ENCODE measurements around the gene NEK1. TPM values are rescaled to one million over a fixed set of nuclear protein-coding genes. Genes with fewer than 3 reads are reported as not detected.

Gene NEK1
- total and polyA plus RNA-seq, 2 donors (not counting 1 experiment from before 2014, with no cell fraction given), result 3.3 to 21.4 TPM

DNA sequence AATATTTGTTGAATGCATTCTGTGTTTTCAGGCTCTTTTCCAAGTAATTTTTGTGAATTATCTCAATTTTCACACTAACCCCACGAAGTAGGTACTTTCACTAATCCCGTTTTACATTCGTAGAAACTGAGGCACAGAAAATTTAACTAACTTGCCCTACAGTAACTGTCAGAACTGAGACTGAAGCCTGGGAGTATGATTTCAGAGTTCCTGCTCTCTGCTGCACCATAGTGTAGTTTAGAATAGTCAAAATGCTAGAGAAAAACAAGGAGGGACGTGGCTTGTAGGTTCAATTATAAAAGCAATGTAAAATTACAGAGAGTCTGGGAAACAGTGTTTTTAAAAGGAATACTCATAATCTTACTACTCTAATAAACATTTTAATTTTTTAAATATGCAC, 10.2 kb upstream of the NEK1 start:
- no peak overlapping the region for H2AFZ ChIP-seq (ENCODE audit: insufficient read depth, low read depth, low read length, poor library complexity, severe bottlenecking)
- Mint-ChIP-seq H3K27ac (no peak overlapping the region), H3K9me3 (ENCODE audit: insufficient read depth) (no peaks in the 10 kb centered on the region), H3K27me3 (no peaks in the 10 kb centered on the region), H3K4me1 (peaks cover 47% of the 10 kb centered on the region), H3K4me3 (peak overlapping the region; percentile 96)
- H3K4me3 ChIP-seq (ENCODE audit: control extremely low read depth in 1 of 5, extremely low read depth in 1 of 5, insufficient read depth in 1 of 5, low read depth in 2 of 5, low read length in 4 of 5), result no peak overlapping the region
- TF ChIP-seq EZH2 (IDR thresholded peaks at IDR 0.05; ENCODE audit: borderline replicate concordance, insufficient read depth, low read depth, low read length, poor library complexity, severe bottlenecking), result no peak
- TF ChIP-seq, protein P1, sequence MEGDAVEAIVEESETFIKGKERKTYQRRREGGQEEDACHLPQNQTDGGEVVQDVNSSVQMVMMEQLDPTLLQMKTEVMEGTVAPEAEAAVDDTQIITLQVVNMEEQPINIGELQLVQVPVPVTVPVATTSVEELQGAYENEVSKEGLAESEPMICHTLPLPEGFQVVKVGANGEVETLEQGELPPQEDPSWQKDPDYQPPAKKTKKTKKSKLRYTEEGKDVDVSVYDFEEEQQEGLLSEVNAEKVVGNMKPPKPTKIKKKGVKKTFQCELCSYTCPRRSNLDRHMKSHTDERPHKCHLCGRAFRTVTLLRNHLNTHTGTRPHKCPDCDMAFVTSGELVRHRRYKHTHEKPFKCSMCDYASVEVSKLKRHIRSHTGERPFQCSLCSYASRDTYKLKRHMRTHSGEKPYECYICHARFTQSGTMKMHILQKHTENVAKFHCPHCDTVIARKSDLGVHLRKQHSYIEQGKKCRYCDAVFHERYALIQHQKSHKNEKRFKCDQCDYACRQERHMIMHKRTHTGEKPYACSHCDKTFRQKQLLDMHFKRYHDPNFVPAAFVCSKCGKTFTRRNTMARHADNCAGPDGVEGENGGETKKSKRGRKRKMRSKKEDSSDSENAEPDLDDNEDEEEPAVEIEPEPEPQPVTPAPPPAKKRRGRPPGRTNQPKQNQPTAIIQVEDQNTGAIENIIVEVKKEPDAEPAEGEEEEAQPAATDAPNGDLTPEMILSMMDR (IDR thresholded peaks at IDR 0.05), result no peak
- H3K9ac ChIP-seq (ENCODE audit: low read length), result no peak overlapping the region
- H3K36me3 ChIP-seq (replicated peaks in 1 of 2; ENCODE audit: control extremely low read depth in 1 of 2, control insufficient read depth in 1 of 2, extremely low read depth in 1 of 2, insufficient read depth in 2 of 2, low read length in 1 of 2), result no peaks in the 10 kb centered on the region
- no peak overlapping the region for H3K27ac ChIP-seq (ENCODE audit: low read length in 2 of 2)
- CTCF ChIA-PET, result interaction anchor here (1.0 kb wide), 1 partner anchor 9 kb away, joined by 3 read pairs; no protein-coding TSS in a partner anchor
- WGBS (ENCODE audit: insufficient coverage), result no CpG with 5 or more reads among the region's 4 CpGs
- intact Hi-C loops (cut with micrococcal nuclease), result no loop called here
- H3K4me2 ChIP-seq (replicated peaks; ENCODE audit: low read depth, low read length, poor library complexity, severe bottlenecking), result peak overlapping the region; percentile 79
- POLR2A ChIA-PET, result no interaction called here
- H4K20me1 ChIP-seq (ENCODE audit: control insufficient read depth, insufficient read depth, low read length, poor library complexity, severe bottlenecking), result peaks cover 8% of the 10 kb centered on the region
- peaks cover 18 to 23% of the 10 kb centered on the region in 2 donors for H3K4me1 ChIP-seq (ENCODE audit: control insufficient read depth in 2 of 2, insufficient read depth in 2 of 2, low read length in 2 of 2)
- H3K79me2 ChIP-seq (ENCODE audit: control insufficient read depth, insufficient read depth, low read length), result peaks cover 66% of the 10 kb centered on the region
- no peaks in the 10 kb centered on the region for H3K27me3 ChIP-seq (replicated peaks in 1 of 4; ENCODE audit: control extremely low read depth in 1 of 4, control insufficient read depth in 3 of 4, insufficient read depth in 4 of 4, low read length in 3 of 4)
- no peak for DNase-seq
- ATAC-seq (ENCODE audit: low read depth), result no peak
- no peaks in the 10 kb centered on the region for H3K9me3 ChIP-seq (ENCODE audit: control extremely low read depth in 1 of 3, control insufficient read depth in 2 of 3, insufficient read depth in 1 of 3, low read length in 2 of 3)

DNA sequence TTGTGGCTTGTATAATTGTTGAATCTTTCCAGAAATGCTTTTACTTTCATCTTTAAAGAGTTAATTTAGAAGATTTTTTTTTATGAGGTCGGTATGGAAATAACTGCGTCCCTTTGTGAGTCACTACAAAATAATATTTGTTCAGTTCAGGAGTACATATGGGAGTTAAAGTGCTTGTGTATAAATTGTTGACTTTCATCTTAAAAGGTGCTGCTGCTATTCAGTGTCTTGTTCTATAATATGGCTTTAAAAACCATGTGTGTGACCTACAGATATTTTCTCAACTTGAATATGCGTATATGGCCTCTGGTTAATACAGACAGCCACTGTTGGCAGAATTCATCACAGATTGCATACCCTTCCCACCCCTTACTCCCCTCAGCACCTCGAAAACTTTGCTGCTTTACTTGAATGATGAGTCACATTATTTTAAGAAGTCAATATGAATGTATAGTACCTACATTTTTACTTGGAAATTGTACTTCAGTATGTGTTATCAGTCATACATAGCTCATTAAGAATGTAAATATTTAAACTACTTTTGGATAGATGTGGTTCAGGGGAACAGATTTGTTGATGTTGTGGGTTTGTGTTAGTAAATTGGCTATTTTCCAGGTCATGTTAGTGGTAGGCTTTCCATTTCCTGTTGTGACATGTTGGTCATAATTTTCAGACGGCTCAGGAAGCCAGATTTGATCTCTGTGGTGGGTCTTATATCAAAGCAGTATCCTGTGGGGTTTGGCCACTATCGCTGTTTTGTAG, 9.5 kb upstream of the NEK1 start:
- H3K36me3 ChIP-seq (replicated peaks in 1 of 2; ENCODE audit: control extremely low read depth in 1 of 2, control insufficient read depth in 1 of 2, extremely low read depth in 1 of 2, insufficient read depth in 2 of 2, low read length in 1 of 2), result no peaks in the 10 kb centered on the region
- Mint-ChIP-seq H3K4me3 (peak overlapping the region; percentile 96), H3K27me3 (no peaks in the 10 kb centered on the region), H3K9me3 (ENCODE audit: insufficient read depth) (no peaks in the 10 kb centered on the region), H3K27ac (peak overlapping the region; percentile 82), H3K4me1 (peaks cover 44% of the 10 kb centered on the region)
- H4K20me1 ChIP-seq (ENCODE audit: control insufficient read depth, insufficient read depth, low read length, poor library complexity, severe bottlenecking), result peaks cover 8% of the 10 kb centered on the region
- H3K4me2 ChIP-seq (replicated peaks; ENCODE audit: low read depth, low read length, poor library complexity, severe bottlenecking), result peak overlapping the region; percentile 79
- peaks cover 18 to 23% of the 10 kb centered on the region in 2 donors for H3K4me1 ChIP-seq (ENCODE audit: control insufficient read depth in 2 of 2, insufficient read depth in 2 of 2, low read length in 2 of 2)
- H3K9me3 ChIP-seq (ENCODE audit: control extremely low read depth in 1 of 3, control insufficient read depth in 2 of 3, insufficient read depth in 1 of 3, low read length in 2 of 3), result no peaks in the 10 kb centered on the region
- DNase-seq, result peak; percentile 24
- H3K9ac ChIP-seq (ENCODE audit: low read length), result peak overlapping the region; percentile 27
- CTCF ChIA-PET, result interaction anchor here (1.0 kb wide), 1 partner anchor 9 kb away, joined by 3 read pairs; no protein-coding TSS in a partner anchor
- H3K79me2 ChIP-seq (ENCODE audit: control insufficient read depth, insufficient read depth, low read length), result peaks cover 59% of the 10 kb centered on the region
- TF ChIP-seq, protein P1 (IDR thresholded peaks at IDR 0.05), result no peak
- TF ChIP-seq EZH2 (IDR thresholded peaks at IDR 0.05; ENCODE audit: borderline replicate concordance, insufficient read depth, low read depth, low read length, poor library complexity, severe bottlenecking), result no peak
- intact Hi-C loops (cut with micrococcal nuclease), result no loop called here
- peak overlapping the region; percentile 20 for H2AFZ ChIP-seq (ENCODE audit: insufficient read depth, low read depth, low read length, poor library complexity, severe bottlenecking)
- peak overlapping the region in 2 of 5 experiments; percentile 3 to 98 for H3K4me3 ChIP-seq (ENCODE audit: control extremely low read depth in 1 of 5, extremely low read depth in 1 of 5, insufficient read depth in 1 of 5, low read depth in 2 of 5, low read length in 4 of 5)
- POLR2A ChIA-PET, result no interaction called here
- ATAC-seq (ENCODE audit: low read depth), result no peak
- H3K27me3 ChIP-seq (replicated peaks in 1 of 4; ENCODE audit: control extremely low read depth in 1 of 4, control insufficient read depth in 3 of 4, insufficient read depth in 4 of 4, low read length in 3 of 4), result no peaks in the 10 kb centered on the region
- WGBS (ENCODE audit: insufficient coverage), result 40% methylated on average over 2 of the region's 6 CpGs
- peak overlapping the region; percentile 1 to 38 for H3K27ac ChIP-seq (ENCODE audit: low read length in 2 of 2)

All from B cell (primary cell).